Measurements from ENCODE around the gene KMT2E.
"Not testable (repeated sequence)": the region's sequence is repeated elsewhere in the genome, so short reads cannot be mapped to it uniquely, and the experiment has no call there.

Gene KMT2E

GRCh38 chr7:105013816-105014692, at the start of gene KMT2E:
Gene KMT2E (plus strand): TSS chr7:105014205. CDS start chr7:105040953, 26,748 bp downstream.
- DNase-seq = peak; percentile 95

- DNase-seq = no peak
These were observed 49.3 kb upstream of the KMT2E start for GRCh38 chr7:104964626-104965236.

GRCh38 chr7:104966022-104966421, 48.0 kb upstream of the KMT2E start:
- DNase-seq = no peak

- DNase-seq = no peak
These were observed 46.9 kb upstream of the KMT2E start for GRCh38 chr7:104967088-104967487.

GRCh38 chr7:104967595-104967994, 46.4 kb upstream of the KMT2E start:
- no peak for DNase-seq

GRCh38 chr7:104968648-104969047, 45.4 kb upstream of the KMT2E start:
- DNase-seq = no peak

- DNase-seq = no peak
These were observed 44.8 kb upstream of the KMT2E start for GRCh38 chr7:104969183-104969582.

GRCh38 chr7:104971290-104972071, 42.5 kb upstream of the KMT2E start:
- no peak for DNase-seq

GRCh38 chr7:104972500-104972899, 41.5 kb upstream of the KMT2E start:
- DNase-seq = no peak

GRCh38 chr7:104973227-104973626, 40.8 kb upstream of the KMT2E start:
- no peak for DNase-seq

GRCh38 chr7:104973909-104974415, 40.0 kb upstream of the KMT2E start:
- peak; percentile 46 for DNase-seq

GRCh38 chr7:104975553-104975952, 38.5 kb upstream of the KMT2E start:
- not testable (repeated sequence) for DNase-seq

- DNase-seq = no peak
These were observed 36.9 kb upstream of the KMT2E start for GRCh38 chr7:104976966-104977636.

- peak; percentile 47 for DNase-seq
These were observed 35.5 kb upstream of the KMT2E start for GRCh38 chr7:104978460-104978859.

- peak; percentile 47 for DNase-seq
These were observed 34.7 kb upstream of the KMT2E start for GRCh38 chr7:104979167-104979841.

GRCh38 chr7:104980440-104980839, 33.6 kb upstream of the KMT2E start:
- DNase-seq = no peak

- no peak for DNase-seq
These were observed 32.9 kb upstream of the KMT2E start for GRCh38 chr7:104980841-104981671.

GRCh38 chr7:104981672-104982037, 32.4 kb upstream of the KMT2E start:
- no peak for DNase-seq

- no peak for DNase-seq
These were observed 31.5 kb upstream of the KMT2E start for GRCh38 chr7:104982308-104983075.

- no peak for DNase-seq
These were observed 30.9 kb upstream of the KMT2E start for GRCh38 chr7:104983076-104983577.

Data from left hindlimb (tissue), 1 donor.